HG03378 (cell line): ENCODE data around the gene CCDC97.

Experiments
- ATAC-seq: cut with Tn5 transposase; IDR thresholded peaks from one replicate; pipeline ENCODE4 v1.9.1; 2021; ENCODE audit warnings: mild to moderate bottlenecking, moderate library complexity; ENCODE audit not compliant: unreplicated experiment

The CCDC97 gene

GRCh38 chr19:41318696-41319499 is 8.9 kb downstream of the CCDC97 start:
- ATAC-seq, result no peak

GRCh38 chr19:41319500-41320184 is 9.7 kb downstream of the CCDC97 start:
- no peak for ATAC-seq

GRCh38 chr19:41320185-41320518 is 10.2 kb downstream of the CCDC97 start:
- no peak for ATAC-seq

- ATAC-seq, result no peak
These were observed 10.6 kb downstream of the CCDC97 start for GRCh38 chr19:41320568-41320967.

- ATAC-seq, result no peak
These were observed 11.2 kb downstream of the CCDC97 start for GRCh38 chr19:41321204-41321599.

GRCh38 chr19:41321600-41322270 is 11.8 kb downstream of the CCDC97 start:
- ATAC-seq, result no peak

- no peak for ATAC-seq
These were observed 12.5 kb downstream of the CCDC97 start for GRCh38 chr19:41322451-41322850.

GRCh38 chr19:41323023-41323422 is 13.1 kb downstream of the CCDC97 start:
- ATAC-seq, result no peak

- no peak for ATAC-seq
These were observed 13.6 kb downstream of the CCDC97 start for GRCh38 chr19:41323430-41324125.

- ATAC-seq, result no peak
These were observed 14.3 kb downstream of the CCDC97 start for GRCh38 chr19:41324231-41324702.

- ATAC-seq, result no peak
These were observed 15.1 kb downstream of the CCDC97 start for GRCh38 chr19:41324921-41325639.

GRCh38 chr19:41325640-41325946 is 15.6 kb downstream of the CCDC97 start:
- ATAC-seq, result no peak

- ATAC-seq, result no peak
These were observed 16.2 kb downstream of the CCDC97 start for GRCh38 chr19:41325947-41326706.

- ATAC-seq, result no peak
These were observed 17.2 kb downstream of the CCDC97 start for GRCh38 chr19:41327076-41327575.

- ATAC-seq, result no peak
These were observed 17.7 kb downstream of the CCDC97 start for GRCh38 chr19:41327576-41328156.

GRCh38 chr19:41328157-41328841 is 18.3 kb downstream of the CCDC97 start:
- no peak for ATAC-seq

- ATAC-seq, result no peak
These were observed 18.9 kb downstream of the CCDC97 start for GRCh38 chr19:41328842-41329225.

- ATAC-seq, result no peak
These were observed 20.5 kb downstream of the CCDC97 start for GRCh38 chr19:41330481-41330880.
